K562 treated with DMSO at 1 percent for 12 hours (cell line): ENCODE results near the gene ZWINT. TPM values are rescaled to one million over a fixed set of nuclear protein-coding genes. Genes with fewer than 3 reads are reported as not detected.

Experiments used
- total RNA-seq: library from RNA; unstranded; fragments of 300-600 nt; gene quantifications from 2 replicates; pipeline ENCODE4 v1.2.3, GENCODE V29; 2022; ENCODE audit not compliant: insufficient read depth

ZWINT gene
- total RNA-seq = 69.8 and 86.8 TPM in 2 replicates

GRCh38 chr10:56360967-56361612, at the start of gene ZWINT:
Gene ZWINT (minus strand): TSS chr10:56361259. CDS start chr10:56361236, 23 bp downstream.

